H1 (cell line): ENCODE data around the gene EIF4EBP2. TPM values are rescaled to one million over a fixed set of nuclear protein-coding genes. Genes with fewer than 3 reads are reported as not detected.
A peak's percentile ranks its signal among the peaks of the same experiment; 100 is the strongest.

Source experiments
- CHD1 ChIP-seq: IDR thresholded peaks from 2 replicates; pipeline ENCODE4 v1.6.1; 2012; ENCODE audit warnings: low read depth, low read length, improper control_type of control experiment
- CREB1 ChIP-seq: IDR thresholded peaks from 2 replicates; pipeline ENCODE4 v1.6.1; 2012; ENCODE audit warnings: inconsistent platforms
- FOSL1 ChIP-seq: IDR thresholded peaks from 2 replicates; pipeline ENCODE4 v1.6.1; 2011; ENCODE audit warnings: mild to moderate bottlenecking, low read depth, low read length, moderate library complexity; ENCODE audit not compliant: insufficient read depth
- HDAC2 ChIP-seq, 2 experiments: fragments of 300-600 bp in 1 of 2; sonication (generic) in 1 of 2; IDR thresholded peaks; 2 replicates each; pipeline ENCODE4 v1.6.1; 2011 to 2012; ENCODE audit warnings: low read depth in 2 of 2, low read length in 2 of 2, mild to moderate bottlenecking in 2 of 2, moderate library complexity in 2 of 2, borderline replicate concordance in 1 of 2, inconsistent platforms in 1 of 2
- JUN ChIP-seq: IDR thresholded peaks from 2 replicates; pipeline ENCODE4 v1.6.1; 2011; ENCODE audit warnings: low read depth, mild to moderate bottlenecking, improper control_type of control experiment, low read length
- POU5F1 ChIP-seq: IDR thresholded peaks from 2 replicates; pipeline ENCODE4 v1.6.1; 2011; ENCODE audit warnings: low read depth, mild to moderate bottlenecking, low read length, moderate library complexity
- RAD21 ChIP-seq, 2 experiments: IDR thresholded peaks in 1 of 2; conservative IDR thresholded peaks in 1 of 2; 2 replicates each; pipeline ENCODE4 v1.6.1; 2011; ENCODE audit warnings: low read depth in 2 of 2, low read length in 2 of 2, improper control_type of control experiment in 1 of 2, inconsistent platforms in 1 of 2, mild to moderate bottlenecking in 1 of 2, moderate library complexity in 1 of 2
- RXRA ChIP-seq: IDR thresholded peaks from 2 replicates; pipeline ENCODE4 v1.6.1; 2011; ENCODE audit warnings: low read depth, mild to moderate bottlenecking, low read length, moderate library complexity; ENCODE audit not compliant: insufficient read depth
- SP1 ChIP-seq: IDR thresholded peaks from 2 replicates; pipeline ENCODE4 v1.6.1; 2011; ENCODE audit warnings: low read depth, low read length
- TAF7 ChIP-seq: optimal IDR thresholded peaks from 2 replicates; pipeline ENCODE3; 2011; ENCODE audit warnings: low read depth, mild to moderate bottlenecking, inconsistent platforms, low read length, moderate library complexity, borderline replicate concordance
- TEAD4 ChIP-seq: IDR thresholded peaks from 2 replicates; pipeline ENCODE4 v1.6.1; 2012; ENCODE audit warnings: low read depth, low read length, inconsistent platforms, mixed read lengths
- polyA plus RNA-seq, 7 experiments: library from polyadenylated mRNA; depleted of rRNA in 3 of 7; stranded (reverse) in 5 of 7; unstranded in 2 of 7; fragments of >200 nt in 5 of 7; fragments of 200-250 nt in 2 of 7; gene quantifications; 1 replicate in 5 of 7; 2 replicates in 1 of 7; 4 replicates in 1 of 7; pipeline versions ENCODE4 v1.2.1 to v1.2.3, GENCODE V29; 2011 to 2013; ENCODE audit warnings: missing spikeins in 2 of 7, mixed read lengths in 2 of 7
- total RNA-seq: library from RNA; stranded (reverse); fragmentation: NEBNext Ultra II Directional; extraction: Animal tissue kit (Norgen Biotek cat#: 25700); gene quantifications from 2 replicates; pipeline ENCODE4 v1.2.1, GENCODE V29; 2021
- TF ChIP-seq, protein P1 (sequence below): IDR thresholded peaks from 2 replicates; pipeline ENCODE4 v1.6.1; 2012; ENCODE audit warnings: low read length, inconsistent platforms
- TF ChIP-seq, protein P2 (sequence below): IDR thresholded peaks from 2 replicates; pipeline ENCODE4 v1.6.1; 2011; ENCODE audit warnings: low read depth, mild to moderate bottlenecking, low read length; ENCODE audit not compliant: insufficient read depth

EIF4EBP2 gene
- total and polyA plus RNA-seq, 2 of the 8 experiments (the other 6 are each of a cell fraction or from before 2014, with no cell fraction given): 55.3 to 144 TPM

DNA sequence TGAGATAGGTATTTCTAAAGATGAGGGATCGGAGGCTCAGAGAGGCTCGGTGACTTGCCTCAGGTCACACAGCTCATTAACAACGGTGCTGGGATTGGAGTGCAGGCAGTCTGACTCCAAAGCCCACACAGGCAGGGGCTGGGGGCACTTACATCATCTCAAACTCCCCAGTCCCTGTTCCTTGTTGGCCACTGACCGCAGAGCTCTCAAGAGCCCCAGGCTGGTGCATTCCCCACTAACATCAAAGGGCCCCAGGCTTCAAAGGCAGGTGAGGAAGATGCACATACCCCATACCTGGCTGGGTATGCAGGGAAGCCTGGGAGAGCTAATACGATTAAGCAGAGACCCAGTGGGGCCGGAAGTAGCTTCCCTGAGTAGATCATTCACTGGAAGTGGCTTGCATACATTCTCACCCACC is 51.3 kb downstream of the EIF4EBP2 start (continued):
- TF ChIP-seq, protein P1, sequence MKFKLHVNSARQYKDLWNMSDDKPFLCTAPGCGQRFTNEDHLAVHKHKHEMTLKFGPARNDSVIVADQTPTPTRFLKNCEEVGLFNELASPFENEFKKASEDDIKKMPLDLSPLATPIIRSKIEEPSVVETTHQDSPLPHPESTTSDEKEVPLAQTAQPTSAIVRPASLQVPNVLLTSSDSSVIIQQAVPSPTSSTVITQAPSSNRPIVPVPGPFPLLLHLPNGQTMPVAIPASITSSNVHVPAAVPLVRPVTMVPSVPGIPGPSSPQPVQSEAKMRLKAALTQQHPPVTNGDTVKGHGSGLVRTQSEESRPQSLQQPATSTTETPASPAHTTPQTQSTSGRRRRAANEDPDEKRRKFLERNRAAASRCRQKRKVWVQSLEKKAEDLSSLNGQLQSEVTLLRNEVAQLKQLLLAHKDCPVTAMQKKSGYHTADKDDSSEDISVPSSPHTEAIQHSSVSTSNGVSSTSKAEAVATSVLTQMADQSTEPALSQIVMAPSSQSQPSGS: peak; percentile 90
- TF ChIP-seq CHD1 (no peak), TEAD4 (peak; percentile 95), JUN (no peak), FOSL1 (no peak), POU5F1 (peak; percentile 81; the same call in 1 of the 2 replicates), CREB1 (peak; percentile 42; the same call in 1 of the 2 replicates), RXRA (peak; percentile 62; the same call in 1 of the 2 replicates), HDAC2 (IDR thresholded peaks at IDR 0.05; ENCODE audit: borderline replicate concordance in 1 of 2, low read depth in 2 of 2, low read length in 2 of 2) (peak; percentile 14 to 86; a peak in 1 of 4 replicates), SP1 (peak; percentile 50), TAF7 (no peak), RAD21 (IDR thresholded peaks at IDR 0.05 in 1 of 2, conservative IDR thresholded peaks at IDR 0.05 in 1 of 2; ENCODE audit: low read depth in 2 of 2, low read length in 2 of 2) (no peak)
- TF ChIP-seq, protein P2, sequence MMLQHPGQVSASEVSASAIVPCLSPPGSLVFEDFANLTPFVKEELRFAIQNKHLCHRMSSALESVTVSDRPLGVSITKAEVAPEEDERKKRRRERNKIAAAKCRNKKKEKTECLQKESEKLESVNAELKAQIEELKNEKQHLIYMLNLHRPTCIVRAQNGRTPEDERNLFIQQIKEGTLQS: no peak
